Gastrocnemius medialis (tissue), 4 donors: Measurements from ENCODE around the gene ST14. TPM values are rescaled to one million over a fixed set of nuclear protein-coding genes. Genes with fewer than 3 reads are reported as not detected.

Experiments
- ATAC-seq, 2 donors: fragments of 150-250 bp; one replicate each; pipeline ENCODE4 v1.9.1; 2016
- DNase-seq, 2 donors: peaks; one replicate each; pipeline ENCODE4 v3.0.0-alpha.2; 2019
- H3K27ac ChIP-seq, 4 donors: fragments of 200-600 bp; sonication (generic); 1 replicate in 1 of 4; 2 replicates in 3 of 4; pipeline ENCODE4 v1.5.1; 2016 to 2018; ENCODE audit warnings: mild to moderate bottlenecking in 2 of 4, moderate library complexity in 1 of 4
- H3K27me3 ChIP-seq, 3 donors: fragments of 200-600 bp; sonication (generic) in 2 of 3; 1 replicate in 1 of 3; 2 replicates in 2 of 3; pipeline versions ENCODE4 v1.5.1 to v1.6.0; 2016 to 2019; ENCODE audit warnings: mild to moderate bottlenecking in 1 of 3, moderate library complexity in 1 of 3
- H3K36me3 ChIP-seq, 2 donors: fragments of 200-600 bp; sonication (generic) in 1 of 2; one replicate each; pipeline ENCODE4 v1.5.1; 2017 to 2018
- H3K4me1 ChIP-seq, 2 donors: fragments of 200-600 bp; sonication (generic) in 1 of 2; one replicate each; pipeline ENCODE4 v1.5.1; 2016 to 2017; ENCODE audit warnings: mild to moderate bottlenecking in 2 of 2
- H3K4me3 ChIP-seq, 4 donors: fragments of 200-600 bp; sonication (generic) in 3 of 4; 1 replicate in 1 of 4; 2 replicates in 3 of 4; pipeline ENCODE4 v1.5.1; 2016 to 2019; ENCODE audit warnings: mild to moderate bottlenecking in 2 of 4
- H3K9me3 ChIP-seq, 3 donors: fragments of 200-600 bp; sonication (generic) in 2 of 3; 1 replicate in 1 of 3; 2 replicates in 2 of 3; pipeline ENCODE4 v1.5.1; 2016 to 2019
- POLR2A ChIP-seq, 2 donors: fragments of 450-650 bp; IDR thresholded peaks; one replicate each; pipeline ENCODE4 v1.6.1; 2017; ENCODE audit warnings: antibody characterized with exemption in 2 of 2, mild to moderate bottlenecking in 2 of 2, moderate library complexity in 2 of 2
- in situ Hi-C, 4 donors: fragments of 200-750 bp; cut with MboI; loops; one replicate each; pipeline versions ENCODE4 v1.15.0 to v1.8.0; 2017; ENCODE audit warnings: low sequenced_read_pairs in 4 of 4
- intact Hi-C: fragments of 100-400 bp; cut with DNase I; formaldehyde crosslinking; loops from one replicate; pipeline ENCODE4 v1.15.1; 2023; ENCODE audit warnings: low total_unique reads
- total RNA-seq, 4 donors: library from RNA; depleted of rRNA; stranded (reverse); fragments of >200 nt; gene quantifications; one replicate each; pipeline versions ENCODE4 v1.1.0 to v1.2.3, GENCODE V29; 2016
- TF ChIP-seq, protein P1 (sequence below), 5 experiments: fragments of 450-650 bp in 3 of 5; fragments of 200-600 bp in 2 of 5; sonication (generic) in 2 of 5; IDR thresholded peaks in 4 of 5; conservative IDR thresholded peaks in 1 of 5; 1 replicate in 4 of 5; 2 replicates in 1 of 5; pipeline ENCODE4 v1.5.1; 2016 to 2019; ENCODE audit warnings: antibody characterized with exemption in 5 of 5, mild to moderate bottlenecking in 3 of 5, moderate library complexity in 3 of 5

The ST14 gene
- total RNA-seq, 4 donors from 2014 or later, result 0.20 to 2.2 (median 1.3) TPM

DNA sequence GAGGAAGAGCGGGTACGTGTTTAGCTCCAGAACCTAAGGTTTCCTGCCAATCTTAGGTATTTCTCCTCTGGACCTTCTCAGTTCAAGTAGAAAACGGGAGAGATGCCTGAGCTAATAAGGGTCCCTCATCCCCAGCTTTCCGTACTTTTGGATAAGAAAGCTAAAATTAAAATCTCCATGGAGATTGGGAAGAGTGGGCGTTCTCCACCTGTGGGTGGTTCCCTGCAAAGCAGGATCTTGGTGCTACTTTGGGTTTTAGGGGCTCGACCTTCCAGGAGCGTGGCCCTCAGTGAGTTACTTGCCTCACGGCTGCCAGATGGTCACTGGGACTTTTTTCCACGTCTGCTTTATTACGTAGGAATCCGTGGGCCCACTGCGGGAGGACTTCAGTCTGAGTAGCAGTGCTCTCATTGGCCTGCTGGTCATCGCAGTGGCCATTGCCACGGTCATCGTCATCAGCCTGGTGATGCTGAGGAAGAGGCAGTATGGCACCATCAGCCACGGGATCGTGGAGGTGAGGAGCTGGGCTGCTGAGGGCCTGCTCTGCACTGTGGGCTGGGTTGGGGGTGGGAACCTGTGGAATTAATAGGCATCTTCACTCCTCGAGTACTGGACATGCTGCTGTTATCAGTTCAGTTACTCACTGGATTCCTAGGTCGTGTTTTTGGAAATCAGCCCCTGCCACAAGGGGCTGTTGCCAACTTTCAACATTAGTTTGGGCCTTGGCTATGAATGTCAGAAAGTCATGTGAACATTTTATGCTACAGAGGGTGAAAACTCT is 17.8 kb upstream of the ST14 start:
- peaks cover 3 to 59% of the 10 kb centered on the region in 2 donors for H3K36me3 ChIP-seq
- no peak for DNase-seq
- ATAC-seq, result no peak
- H3K27ac ChIP-seq, result no peak overlapping the region
- TF ChIP-seq, protein P1, sequence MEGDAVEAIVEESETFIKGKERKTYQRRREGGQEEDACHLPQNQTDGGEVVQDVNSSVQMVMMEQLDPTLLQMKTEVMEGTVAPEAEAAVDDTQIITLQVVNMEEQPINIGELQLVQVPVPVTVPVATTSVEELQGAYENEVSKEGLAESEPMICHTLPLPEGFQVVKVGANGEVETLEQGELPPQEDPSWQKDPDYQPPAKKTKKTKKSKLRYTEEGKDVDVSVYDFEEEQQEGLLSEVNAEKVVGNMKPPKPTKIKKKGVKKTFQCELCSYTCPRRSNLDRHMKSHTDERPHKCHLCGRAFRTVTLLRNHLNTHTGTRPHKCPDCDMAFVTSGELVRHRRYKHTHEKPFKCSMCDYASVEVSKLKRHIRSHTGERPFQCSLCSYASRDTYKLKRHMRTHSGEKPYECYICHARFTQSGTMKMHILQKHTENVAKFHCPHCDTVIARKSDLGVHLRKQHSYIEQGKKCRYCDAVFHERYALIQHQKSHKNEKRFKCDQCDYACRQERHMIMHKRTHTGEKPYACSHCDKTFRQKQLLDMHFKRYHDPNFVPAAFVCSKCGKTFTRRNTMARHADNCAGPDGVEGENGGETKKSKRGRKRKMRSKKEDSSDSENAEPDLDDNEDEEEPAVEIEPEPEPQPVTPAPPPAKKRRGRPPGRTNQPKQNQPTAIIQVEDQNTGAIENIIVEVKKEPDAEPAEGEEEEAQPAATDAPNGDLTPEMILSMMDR (IDR thresholded peaks at IDR 0.05 in 4 of 5, conservative IDR thresholded peaks at IDR 0.05 in 1 of 5), result no peak
- no peak for TF ChIP-seq POLR2A (IDR thresholded peaks at IDR 0.05)
- intact Hi-C loops (no loop called here), in situ Hi-C loops (no loop called here)
- no peaks in the 10 kb centered on the region for H3K9me3 ChIP-seq
- no peak overlapping the region for H3K4me3 ChIP-seq
- H3K27me3 ChIP-seq, result no peaks in the 10 kb centered on the region
- H3K4me1 ChIP-seq, result no peaks in the 10 kb centered on the region

DNA sequence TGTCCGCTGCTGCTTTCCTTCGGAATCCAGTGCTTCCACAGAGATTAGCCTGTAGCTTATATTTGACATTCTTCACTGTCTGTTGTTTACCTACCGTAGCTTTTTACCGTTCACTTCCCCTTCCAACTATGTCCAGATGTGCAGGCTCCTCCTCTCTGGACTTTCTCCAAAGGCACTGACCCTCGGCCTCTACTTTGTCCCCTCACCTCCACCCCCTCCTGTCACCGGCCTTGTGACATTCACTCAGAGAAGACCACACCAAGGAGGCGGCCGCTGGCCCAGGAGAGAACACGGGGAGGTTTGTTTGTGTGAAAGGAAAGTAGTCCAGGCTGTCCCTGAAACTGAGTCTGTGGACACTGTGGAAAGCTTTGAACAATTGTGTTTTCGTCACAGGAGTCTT is 15.4 kb upstream of the ST14 start:
- ATAC-seq, result no peak
- in situ Hi-C loops, result no loop called here
- H3K4me1 ChIP-seq, result no peaks in the 10 kb centered on the region

DNA sequence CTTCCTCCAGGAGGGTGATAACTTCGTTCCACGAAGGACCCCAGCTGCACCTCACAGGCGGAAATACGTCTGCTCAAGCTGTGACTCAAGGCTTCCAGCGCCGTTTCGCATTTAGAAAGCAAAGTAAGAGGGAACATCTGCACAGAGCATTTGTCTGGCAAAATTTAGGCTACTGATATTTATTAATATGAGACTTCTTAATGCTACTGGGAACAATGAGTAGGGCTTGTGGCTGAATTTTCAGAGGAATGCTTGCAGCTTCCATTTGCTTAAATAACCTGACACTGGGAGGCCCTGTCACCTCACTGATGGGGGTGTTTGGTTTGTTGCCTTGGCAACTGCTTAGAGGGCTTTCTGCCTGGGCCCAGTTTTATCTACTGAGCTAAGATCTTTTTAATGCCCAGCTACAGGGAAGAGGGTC is 14.7 kb upstream of the ST14 start:
- H3K9me3 ChIP-seq, result no peaks in the 10 kb centered on the region
- no peaks in the 10 kb centered on the region for H3K27me3 ChIP-seq
- H3K27ac ChIP-seq, result no peak overlapping the region
- H3K4me1 ChIP-seq, result no peaks in the 10 kb centered on the region
- intact Hi-C loops, result no loop called here
- in situ Hi-C loops, result no loop called here
- no peak overlapping the region for H3K4me3 ChIP-seq
- DNase-seq, result no peak
- peaks cover 3 to 59% of the 10 kb centered on the region in 2 donors for H3K36me3 ChIP-seq
- TF ChIP-seq POLR2A (IDR thresholded peaks at IDR 0.05), result no peak
- TF ChIP-seq, protein P1 (IDR thresholded peaks at IDR 0.05 in 4 of 5, conservative IDR thresholded peaks at IDR 0.05 in 1 of 5), result no peak
- ATAC-seq, result no peak

More for the DNA sequence above, 15.4 kb upstream of the ST14 start:
- intact Hi-C loops, result no loop called here
- no peak for TF ChIP-seq POLR2A (IDR thresholded peaks at IDR 0.05)
- TF ChIP-seq, protein P1 (IDR thresholded peaks at IDR 0.05 in 4 of 5, conservative IDR thresholded peaks at IDR 0.05 in 1 of 5), result no peak
- H3K4me3 ChIP-seq, result no peak overlapping the region
- H3K36me3 ChIP-seq, result peaks cover 3 to 59% of the 10 kb centered on the region in 2 donors
- H3K9me3 ChIP-seq, result no peaks in the 10 kb centered on the region
- no peak overlapping the region for H3K27ac ChIP-seq
- no peaks in the 10 kb centered on the region for H3K27me3 ChIP-seq
- no peak for DNase-seq

DNA sequence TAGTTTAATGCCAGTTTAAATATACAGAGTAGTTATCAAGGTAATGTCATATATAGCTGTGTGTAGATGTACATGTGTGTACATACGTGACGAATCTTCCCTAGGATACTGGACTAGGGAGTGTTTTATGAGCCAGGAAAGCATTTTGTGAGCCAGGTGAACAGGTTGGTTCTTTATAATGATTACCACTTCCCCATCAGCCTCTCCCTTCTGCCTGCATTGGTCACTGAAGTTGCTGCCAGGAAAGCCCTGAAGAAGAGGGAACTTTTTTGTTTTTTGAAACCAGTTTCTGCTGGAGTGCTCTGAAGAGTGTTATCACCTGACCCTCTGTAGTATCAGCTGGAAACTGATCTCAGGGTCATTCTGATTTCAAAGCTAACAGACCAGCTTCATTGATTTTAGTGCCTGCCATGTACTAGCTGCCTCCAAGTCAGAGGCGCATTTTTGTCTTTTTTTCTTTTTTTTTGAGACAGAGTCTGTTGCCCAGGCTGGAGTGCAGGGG is 14.2 kb upstream of the ST14 start:
- Histone ChIP-seq H3K4me1 (no peaks in the 10 kb centered on the region), H3K27me3 (no peaks in the 10 kb centered on the region), H3K4me3 (no peak overlapping the region), H3K9me3 (no peaks in the 10 kb centered on the region), H3K36me3 (peaks cover 3 to 55% of the 10 kb centered on the region in 2 donors), H3K27ac (no peak overlapping the region)
- intact Hi-C loops, result no loop called here
- TF ChIP-seq, protein P1 (IDR thresholded peaks at IDR 0.05 in 4 of 5, conservative IDR thresholded peaks at IDR 0.05 in 1 of 5), result no peak
- TF ChIP-seq POLR2A (IDR thresholded peaks at IDR 0.05), result no peak
- DNase-seq (no peak), ATAC-seq (no peak)
- in situ Hi-C loops, result no loop called here
